IMR-90 (cell line): ENCODE results near the gene TIE1. TPM values are rescaled to one million over a fixed set of nuclear protein-coding genes. Genes with fewer than 3 reads are reported as not detected.

Experiments
- ATAC-seq: fragments of 200-7000 bp; cut with Tn5 transposase; 2 replicates; pipeline ENCODE4 v1.9.1; 2020; ENCODE audit warnings: low read depth, mild to moderate bottlenecking, moderate library complexity
- BruUV-seq: library from RNA; stranded (reverse); fragments of 400-500 nt; replicated peaks from 2 replicates; lab custom pipeline; 2021; lab: Mats Ljungman, UMichigan
- CTCF ChIA-PET: fragments of 300-600 bp; formaldehyde crosslinking; extraction: SDS; loops from one replicate; lab custom pipeline; 2021; ENCODE audit warnings: antibody characterized with exemption; lab: Yijun Ruan, JAX
- POLR2A ChIA-PET: fragments of 300-600 bp; sonication (Branson Sonifier 250); formaldehyde crosslinking; loops from one replicate; lab custom pipeline; 2022; ENCODE audit warnings: antibody characterized with exemption; ENCODE audit not compliant: unreplicated experiment; lab: Charles Lee
- DNase-seq: peaks from one replicate; pipeline ENCODE4 v3.0.0; 2013
- H2AFZ ChIP-seq: replicated peaks from 2 replicates; pipeline ENCODE3; 2013; ENCODE audit warnings: low read length, mild to moderate bottlenecking; ENCODE audit not compliant: poor library complexity
- H2AK5ac ChIP-seq: 2 replicates; pipeline ENCODE4 v1.6.1; 2013; ENCODE audit warnings: low read depth, low read length, inconsistent platforms
- H2AK9ac ChIP-seq: replicated peaks from 2 replicates; pipeline ENCODE3; 2013; ENCODE audit warnings: mild to moderate bottlenecking, low read depth, low read length, moderate library complexity; ENCODE audit not compliant: poor library complexity
- H2BK120ac ChIP-seq: 2 replicates; pipeline ENCODE4 v1.6.1; 2013; ENCODE audit warnings: low read depth, low read length, inconsistent platforms
- H2BK15ac ChIP-seq: 3 replicates; pipeline ENCODE4 v1.6.1; 2013; ENCODE audit warnings: low read depth, low read length, inconsistent platforms
- H2BK20ac ChIP-seq: 2 replicates; pipeline ENCODE4 v1.6.1; 2013; ENCODE audit warnings: low read depth, mild to moderate bottlenecking, inconsistent platforms, low read length, moderate library complexity
- H2BK5ac ChIP-seq: 2 replicates; pipeline ENCODE4 v1.6.1; 2013; ENCODE audit warnings: mild to moderate bottlenecking, low read depth, low read length, inconsistent platforms; ENCODE audit not compliant: poor library complexity, severe bottlenecking
- H3K14ac ChIP-seq: replicated peaks from 2 replicates; pipeline ENCODE4 v1.6.1; 2013; ENCODE audit warnings: low read depth, low read length, inconsistent platforms
- H3K18ac ChIP-seq: 2 replicates; pipeline ENCODE4 v1.6.1; 2013; ENCODE audit warnings: low read depth, low read length, control low read depth
- H3K23ac ChIP-seq: 2 replicates; pipeline ENCODE4 v1.6.1; 2013; ENCODE audit warnings: low read depth, low read length, inconsistent platforms
- H3K27ac ChIP-seq: 2 replicates; pipeline ENCODE4 v1.5.1; 2013; ENCODE audit warnings: mild to moderate bottlenecking, control low read depth, low read length; ENCODE audit not compliant: insufficient read depth
- H3K27me3 ChIP-seq: 2 replicates; pipeline ENCODE4 v1.6.1; 2013; ENCODE audit warnings: low read length; ENCODE audit not compliant: control insufficient read depth, insufficient read depth
- H3K36me3 ChIP-seq: 2 replicates; pipeline ENCODE4 v1.6.1; 2013; ENCODE audit warnings: low read length, mixed read lengths; ENCODE audit not compliant: control insufficient read depth, insufficient read depth
- H3K4ac ChIP-seq: 2 replicates; pipeline ENCODE4 v1.6.1; 2013; ENCODE audit warnings: low read depth, low read length, inconsistent platforms
- H3K4me1 ChIP-seq: 2 replicates; pipeline ENCODE4 v1.6.1; 2013; ENCODE audit warnings: low read length, mixed read lengths; ENCODE audit not compliant: control insufficient read depth, insufficient read depth
- H3K4me2 ChIP-seq: 2 replicates; pipeline ENCODE4 v1.6.1; 2013; ENCODE audit warnings: low read depth, mild to moderate bottlenecking, control low read depth, low read length, moderate library complexity
- H3K4me3 ChIP-seq: 2 replicates; pipeline ENCODE4 v1.5.1; 2013; ENCODE audit warnings: low read depth, mild to moderate bottlenecking, control low read depth, low read length, moderate library complexity; ENCODE audit not compliant: insufficient read depth
- H3K56ac ChIP-seq: 2 replicates; pipeline ENCODE4 v1.6.1; 2013; ENCODE audit warnings: low read length, inconsistent platforms; ENCODE audit not compliant: insufficient read depth; ENCODE audit errors: extremely low read depth
- H3K79me1 ChIP-seq, 2 experiments: 2 replicates each; pipeline ENCODE4 v1.6.1; 2013; ENCODE audit warnings: low read length in 2 of 2, inconsistent platforms in 1 of 2, low read depth in 1 of 2
- H3K9ac ChIP-seq: 2 replicates; pipeline ENCODE4 v1.6.1; 2013; ENCODE audit warnings: low read depth, low read length, control low read depth
- H3K9me1 ChIP-seq: 2 replicates; pipeline ENCODE4 v1.6.1; 2013; ENCODE audit warnings: low read length, inconsistent platforms; ENCODE audit not compliant: insufficient read depth
- H3K9me3 ChIP-seq: 2 replicates; pipeline ENCODE4 v1.6.1; 2013; ENCODE audit warnings: low read length; ENCODE audit not compliant: control insufficient read depth, insufficient read depth
- H4K20me1 ChIP-seq: 2 replicates; pipeline ENCODE4 v1.6.1; 2013; ENCODE audit warnings: low read length, inconsistent platforms; ENCODE audit not compliant: insufficient read depth
- H4K5ac ChIP-seq: 2 replicates; pipeline ENCODE4 v1.6.1; 2013; ENCODE audit warnings: mild to moderate bottlenecking, low read depth, low read length, control low read depth
- H4K8ac ChIP-seq, 2 experiments: 2 replicates each; pipeline ENCODE4 v1.6.1; 2013; ENCODE audit warnings: low read depth in 2 of 2, low read length in 2 of 2, control low read depth in 1 of 2, inconsistent platforms in 1 of 2
- H4K91ac ChIP-seq: 2 replicates; pipeline ENCODE4 v1.6.1; 2013; ENCODE audit warnings: low read depth, low read length, inconsistent platforms; ENCODE audit not compliant: insufficient read depth
- BHLHE40 ChIP-seq: fragments of 150-350 bp; IDR thresholded peaks from 2 replicates; pipeline ENCODE4 v1.6.1; 2016; ENCODE audit warnings: mild to moderate bottlenecking, low read depth, low read length
- CEBPB ChIP-seq: IDR thresholded peaks from 2 replicates; pipeline ENCODE4 v1.6.1; 2012; ENCODE audit warnings: low read depth, low read length, improper control_type of control experiment
- CHD1 ChIP-seq: IDR thresholded peaks from 2 replicates; pipeline ENCODE4 v1.6.1; 2012; ENCODE audit warnings: low read depth, low read length, improper control_type of control experiment
- FOS ChIP-seq: fragments of 150-350 bp; IDR thresholded peaks from 2 replicates; pipeline ENCODE4 v1.6.1; 2016; ENCODE audit warnings: low read depth, low read length
- MAFK ChIP-seq: IDR thresholded peaks from 2 replicates; pipeline ENCODE4 v1.6.1; 2012; ENCODE audit warnings: low read depth, low read length, improper control_type of control experiment
- MAZ ChIP-seq: IDR thresholded peaks from 2 replicates; pipeline ENCODE4 v1.6.1; 2012; ENCODE audit warnings: low read depth, mild to moderate bottlenecking, low read length, improper control_type of control experiment, moderate library complexity, borderline replicate concordance
- MXI1 ChIP-seq: IDR thresholded peaks from 2 replicates; pipeline ENCODE4 v1.6.1; 2012; ENCODE audit warnings: low read depth, mild to moderate bottlenecking, low read length, moderate library complexity, borderline replicate concordance
- NFE2L2 ChIP-seq: fragments of 150-350 bp; IDR thresholded peaks from 2 replicates; pipeline ENCODE4 v1.6.1; 2016; ENCODE audit warnings: low read depth, mild to moderate bottlenecking, low read length
- POLR2A ChIP-seq: IDR thresholded peaks from 2 replicates; pipeline ENCODE4 v1.6.1; 2012; ENCODE audit warnings: mild to moderate bottlenecking, low read depth, low read length
- RAD21 ChIP-seq: IDR thresholded peaks from 2 replicates; pipeline ENCODE4 v1.6.1; 2012; ENCODE audit warnings: low read length, improper control_type of control experiment
- RCOR1 ChIP-seq: IDR thresholded peaks from 2 replicates; pipeline ENCODE4 v1.6.1; 2012; ENCODE audit warnings: mild to moderate bottlenecking, low read length, improper control_type of control experiment; ENCODE audit not compliant: insufficient replicate concordance
- RFX5 ChIP-seq: IDR thresholded peaks from 2 replicates; pipeline ENCODE4 v1.8.0; 2012; ENCODE audit warnings: low read depth, mild to moderate bottlenecking, low read length, moderate library complexity
- SMC3 ChIP-seq: fragments of 150-350 bp; IDR thresholded peaks from 2 replicates; pipeline ENCODE4 v1.6.1; 2016; ENCODE audit warnings: low read depth, mild to moderate bottlenecking, antibody characterized with exemption, low read length, moderate library complexity
- WGBS, 2 experiments: methylation state at CpG; one replicate each; pipeline versions ENCODE4 v1.1.5 to v1.1.7; 2013; ENCODE audit warnings: missing lambda C conversion rate in 2 of 2; ENCODE audit not compliant: insufficient read length in 1 of 2; ENCODE audit errors: extremely low coverage in 2 of 2; 5-methylcytosine and 5-hydroxymethylcytosine counted together
- dilution Hi-C: fragments of 300-500 bp; cut with HindIII; formaldehyde crosslinking; loops from one replicate; pipeline ENCODE4 v1.14.3; 2018; ENCODE audit warnings: low sequenced_read_pairs; ENCODE audit not compliant: unreplicated experiment
- in situ Hi-C: fragments of 300-500 bp; cut with MboI; formaldehyde crosslinking; loops from 3 replicates; pipeline ENCODE4 v1.14.3; 2019; ENCODE audit warnings: low sequenced_read_pairs, inconsistent platforms, mixed read lengths
- intact Hi-C: fragments of 100-400 bp; cut with micrococcal nuclease; formaldehyde crosslinking; loops from 2 replicates; pipeline ENCODE4 v1.10.0; 2022
- polyA plus RNA-seq, 3 experiments: library from polyadenylated mRNA; depleted of rRNA; stranded (reverse); fragments of >200 nt; gene quantifications; 2 replicates each; pipeline ENCODE4 v1.2.3, GENCODE V29; 2012; ENCODE audit warnings: low replicate concordance in 1 of 3
- total RNA-seq: library from RNA; depleted of rRNA; stranded (reverse); fragments of >200 nt; gene quantifications from 2 replicates; pipeline ENCODE4 v1.2.3, GENCODE V29; 2012
- TF ChIP-seq, protein P1 (sequence below): fragments of 150-350 bp; IDR thresholded peaks from 2 replicates; pipeline ENCODE4 v1.6.1; 2016; ENCODE audit warnings: low read depth, mild to moderate bottlenecking, low read length, moderate library complexity, borderline replicate concordance
- TF ChIP-seq, protein P2 (sequence below): conservative IDR thresholded peaks from 2 replicates; pipeline ENCODE4 v1.5.1; 2012; ENCODE audit warnings: mild to moderate bottlenecking, low read depth, low read length, improper control_type of control experiment

Gene TIE1
- total and polyA plus RNA-seq, 2 of the 4 experiments (the other 2 are of a cell fraction): 2.3 to 7.5 TPM

DNA sequence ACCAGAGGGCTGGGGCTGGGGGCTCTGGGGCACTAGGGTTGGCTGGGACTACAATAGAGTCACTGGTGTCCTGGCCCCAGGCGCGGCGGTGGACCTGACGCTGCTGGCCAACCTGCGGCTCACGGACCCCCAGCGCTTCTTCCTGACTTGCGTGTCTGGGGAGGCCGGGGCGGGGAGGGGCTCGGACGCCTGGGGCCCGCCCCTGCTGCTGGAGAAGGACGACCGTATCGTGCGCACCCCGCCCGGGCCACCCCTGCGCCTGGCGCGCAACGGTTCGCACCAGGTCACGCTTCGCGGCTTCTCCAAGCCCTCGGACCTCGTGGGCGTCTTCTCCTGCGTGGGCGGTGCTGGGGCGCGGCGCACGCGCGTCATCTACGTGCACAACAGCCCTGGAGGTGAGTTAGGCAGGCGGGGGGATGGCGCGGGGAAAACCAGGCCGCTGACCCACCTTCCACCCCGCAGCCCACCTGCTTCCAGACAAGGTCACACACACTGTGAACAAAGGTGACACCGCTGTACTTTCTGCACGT is 4.1 kb downstream of the TIE1 start (continued):
- no peak for TF ChIP-seq RFX5
- TF ChIP-seq CHD1: no peak

DNA sequence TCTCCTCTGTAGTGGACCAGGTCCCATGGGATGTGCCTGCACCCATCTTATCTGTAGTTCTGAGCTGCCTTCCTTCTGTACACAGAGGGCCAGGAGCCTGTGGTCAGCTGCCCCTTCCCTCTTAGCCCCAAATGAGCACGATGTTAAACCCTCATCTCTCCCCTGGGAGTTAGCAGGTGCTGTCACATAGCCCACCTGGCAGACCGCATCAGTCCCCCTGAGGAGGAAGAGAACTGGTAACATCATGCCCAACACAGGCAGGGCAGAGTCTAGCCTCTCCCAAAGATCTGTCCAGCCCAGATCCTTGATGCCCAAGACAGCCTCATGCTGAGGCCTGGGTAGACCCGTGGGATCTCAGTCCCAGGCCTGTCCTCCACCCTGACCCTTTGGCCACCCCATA is 4.7 kb downstream of the TIE1 start:
- no peaks in the 10 kb centered on the region; the same call in 1 of the 2 replicates for H4K20me1 ChIP-seq
- H2BK5ac ChIP-seq: no peak overlapping the region
- no peak overlapping the region for H3K14ac ChIP-seq
- H4K8ac ChIP-seq: no peak overlapping the region
- H3K56ac ChIP-seq: no peak overlapping the region
- no CpG with 5 or more reads among the region's 3 CpGs for WGBS, 2 experiments
- no peak overlapping the region for H2BK20ac ChIP-seq
- no peaks in the 10 kb centered on the region for H3K36me3 ChIP-seq
- H3K4me3 ChIP-seq: no peak overlapping the region
- dilution Hi-C loops: no loop called here
- in situ Hi-C loops: loop anchor here (5.0 kb wide), 1 partner anchor 37 kb away; no protein-coding TSS in a partner anchor
- H3K23ac ChIP-seq: no peak overlapping the region
- ChIA-PET CTCF (no interaction called here), POLR2A (no interaction called here)
- H3K18ac ChIP-seq: no peak overlapping the region
- H2AK5ac ChIP-seq: no peak overlapping the region
- H3K79me1 ChIP-seq: no peaks in the 10 kb centered on the region
- H3K9me1 ChIP-seq: no peaks in the 10 kb centered on the region
- no peaks in the 10 kb centered on the region for H3K9me3 ChIP-seq
- H3K27me3 ChIP-seq: peaks cover 6% of the 10 kb centered on the region; the same call in 1 of the 2 replicates
- no peak overlapping the region for H2AFZ ChIP-seq
- H4K5ac ChIP-seq: no peak overlapping the region
- intact Hi-C loops: no loop called here
- H2AK9ac ChIP-seq: no peak overlapping the region
- no peak overlapping the region for H3K27ac ChIP-seq
- no peak overlapping the region for H4K91ac ChIP-seq
- no peak overlapping the region for H2BK120ac ChIP-seq
- H3K4me1 ChIP-seq: peaks cover 4% of the 10 kb centered on the region; the same call in 1 of the 2 replicates
- no peak overlapping the region for H3K9ac ChIP-seq
- DNase-seq (no peak), ATAC-seq (no peak)
- no peak overlapping the region for H3K4me2 ChIP-seq
- no TSS peak for BruUV-seq
- no peak overlapping the region for H3K4ac ChIP-seq
- H2BK15ac ChIP-seq: no peak overlapping the region
- TF ChIP-seq SMC3 (no peak), MXI1 (no peak), POLR2A (no peak), RAD21 (no peak), MAZ (no peak), RCOR1 (no peak), CEBPB (no peak), MAFK (no peak), FOS (no peak), NFE2L2 (no peak), CHD1 (no peak), BHLHE40 (no peak), RFX5 (no peak)
- TF ChIP-seq, protein P1, sequence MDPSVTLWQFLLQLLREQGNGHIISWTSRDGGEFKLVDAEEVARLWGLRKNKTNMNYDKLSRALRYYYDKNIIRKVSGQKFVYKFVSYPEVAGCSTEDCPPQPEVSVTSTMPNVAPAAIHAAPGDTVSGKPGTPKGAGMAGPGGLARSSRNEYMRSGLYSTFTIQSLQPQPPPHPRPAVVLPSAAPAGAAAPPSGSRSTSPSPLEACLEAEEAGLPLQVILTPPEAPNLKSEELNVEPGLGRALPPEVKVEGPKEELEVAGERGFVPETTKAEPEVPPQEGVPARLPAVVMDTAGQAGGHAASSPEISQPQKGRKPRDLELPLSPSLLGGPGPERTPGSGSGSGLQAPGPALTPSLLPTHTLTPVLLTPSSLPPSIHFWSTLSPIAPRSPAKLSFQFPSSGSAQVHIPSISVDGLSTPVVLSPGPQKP: no peak
- TF ChIP-seq, protein P2, sequence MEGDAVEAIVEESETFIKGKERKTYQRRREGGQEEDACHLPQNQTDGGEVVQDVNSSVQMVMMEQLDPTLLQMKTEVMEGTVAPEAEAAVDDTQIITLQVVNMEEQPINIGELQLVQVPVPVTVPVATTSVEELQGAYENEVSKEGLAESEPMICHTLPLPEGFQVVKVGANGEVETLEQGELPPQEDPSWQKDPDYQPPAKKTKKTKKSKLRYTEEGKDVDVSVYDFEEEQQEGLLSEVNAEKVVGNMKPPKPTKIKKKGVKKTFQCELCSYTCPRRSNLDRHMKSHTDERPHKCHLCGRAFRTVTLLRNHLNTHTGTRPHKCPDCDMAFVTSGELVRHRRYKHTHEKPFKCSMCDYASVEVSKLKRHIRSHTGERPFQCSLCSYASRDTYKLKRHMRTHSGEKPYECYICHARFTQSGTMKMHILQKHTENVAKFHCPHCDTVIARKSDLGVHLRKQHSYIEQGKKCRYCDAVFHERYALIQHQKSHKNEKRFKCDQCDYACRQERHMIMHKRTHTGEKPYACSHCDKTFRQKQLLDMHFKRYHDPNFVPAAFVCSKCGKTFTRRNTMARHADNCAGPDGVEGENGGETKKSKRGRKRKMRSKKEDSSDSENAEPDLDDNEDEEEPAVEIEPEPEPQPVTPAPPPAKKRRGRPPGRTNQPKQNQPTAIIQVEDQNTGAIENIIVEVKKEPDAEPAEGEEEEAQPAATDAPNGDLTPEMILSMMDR: no peak
